22Rv1 (cell line): ENCODE measurements around the gene ZNF428.

Experiments used
- ZFX ChIP-seq: fragments of 450-650 bp; IDR thresholded peaks from 2 replicates; pipeline ENCODE4 v1.6.1; 2017; ENCODE audit warnings: antibody characterized with exemption, borderline replicate concordance
- TF ChIP-seq, protein P1 (sequence below): fragments of 450-650 bp; IDR thresholded peaks from 2 replicates; pipeline ENCODE4 v1.5.1; 2017; ENCODE audit warnings: mild to moderate bottlenecking

DNA sequence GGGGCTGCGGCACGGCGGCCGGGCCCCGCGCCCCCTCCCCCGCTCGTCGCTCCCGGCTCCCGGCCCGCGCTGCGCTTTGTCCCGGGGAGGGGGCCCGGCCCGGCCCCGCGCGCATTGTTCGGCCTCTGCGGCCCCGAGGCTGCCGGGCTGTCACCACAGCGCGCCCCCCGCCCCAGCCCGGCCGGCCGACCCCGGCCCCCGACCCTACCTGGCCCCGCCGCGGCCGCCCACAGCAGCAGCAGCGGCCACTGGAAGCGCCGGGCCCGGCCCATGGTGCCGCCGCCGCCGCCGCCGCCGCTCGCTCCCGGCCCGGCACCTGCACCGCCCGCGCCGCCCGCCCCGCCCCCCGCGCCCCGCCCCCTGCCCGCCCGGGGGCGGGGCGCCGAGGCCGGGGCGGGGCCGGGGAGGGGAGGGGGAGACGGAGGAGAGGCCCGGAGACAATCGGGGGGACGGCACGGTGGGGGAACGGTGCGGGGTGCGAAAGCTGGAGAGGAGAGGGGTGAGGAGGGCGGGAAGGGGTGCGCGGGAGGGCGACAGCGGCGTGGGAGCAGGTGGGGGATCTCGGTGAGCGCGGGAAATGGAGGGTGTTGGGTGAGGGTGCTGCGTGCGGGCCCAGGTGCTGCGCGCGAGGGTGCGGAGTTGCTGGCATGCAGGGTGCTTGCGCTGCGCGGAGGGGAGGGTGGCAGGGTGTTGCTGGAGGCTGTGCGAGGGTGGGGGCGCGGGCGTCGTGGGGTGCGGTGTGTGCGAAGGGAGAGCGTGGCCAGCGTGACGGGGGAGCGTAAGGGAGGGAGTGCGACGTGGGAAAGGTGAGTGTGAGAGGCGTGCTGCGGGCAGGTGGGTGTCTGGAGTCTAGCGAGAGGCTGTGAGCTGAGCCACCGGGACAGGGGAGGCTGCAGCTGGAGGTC is 20.3 kb upstream of the ZNF428 start, which contains the start of gene CADM4:
- TF ChIP-seq, protein P1, sequence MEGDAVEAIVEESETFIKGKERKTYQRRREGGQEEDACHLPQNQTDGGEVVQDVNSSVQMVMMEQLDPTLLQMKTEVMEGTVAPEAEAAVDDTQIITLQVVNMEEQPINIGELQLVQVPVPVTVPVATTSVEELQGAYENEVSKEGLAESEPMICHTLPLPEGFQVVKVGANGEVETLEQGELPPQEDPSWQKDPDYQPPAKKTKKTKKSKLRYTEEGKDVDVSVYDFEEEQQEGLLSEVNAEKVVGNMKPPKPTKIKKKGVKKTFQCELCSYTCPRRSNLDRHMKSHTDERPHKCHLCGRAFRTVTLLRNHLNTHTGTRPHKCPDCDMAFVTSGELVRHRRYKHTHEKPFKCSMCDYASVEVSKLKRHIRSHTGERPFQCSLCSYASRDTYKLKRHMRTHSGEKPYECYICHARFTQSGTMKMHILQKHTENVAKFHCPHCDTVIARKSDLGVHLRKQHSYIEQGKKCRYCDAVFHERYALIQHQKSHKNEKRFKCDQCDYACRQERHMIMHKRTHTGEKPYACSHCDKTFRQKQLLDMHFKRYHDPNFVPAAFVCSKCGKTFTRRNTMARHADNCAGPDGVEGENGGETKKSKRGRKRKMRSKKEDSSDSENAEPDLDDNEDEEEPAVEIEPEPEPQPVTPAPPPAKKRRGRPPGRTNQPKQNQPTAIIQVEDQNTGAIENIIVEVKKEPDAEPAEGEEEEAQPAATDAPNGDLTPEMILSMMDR = no peak
- no peak for TF ChIP-seq ZFX
